ENCODE measurements around the gene FAM170B.

The FAM170B gene

DNA sequence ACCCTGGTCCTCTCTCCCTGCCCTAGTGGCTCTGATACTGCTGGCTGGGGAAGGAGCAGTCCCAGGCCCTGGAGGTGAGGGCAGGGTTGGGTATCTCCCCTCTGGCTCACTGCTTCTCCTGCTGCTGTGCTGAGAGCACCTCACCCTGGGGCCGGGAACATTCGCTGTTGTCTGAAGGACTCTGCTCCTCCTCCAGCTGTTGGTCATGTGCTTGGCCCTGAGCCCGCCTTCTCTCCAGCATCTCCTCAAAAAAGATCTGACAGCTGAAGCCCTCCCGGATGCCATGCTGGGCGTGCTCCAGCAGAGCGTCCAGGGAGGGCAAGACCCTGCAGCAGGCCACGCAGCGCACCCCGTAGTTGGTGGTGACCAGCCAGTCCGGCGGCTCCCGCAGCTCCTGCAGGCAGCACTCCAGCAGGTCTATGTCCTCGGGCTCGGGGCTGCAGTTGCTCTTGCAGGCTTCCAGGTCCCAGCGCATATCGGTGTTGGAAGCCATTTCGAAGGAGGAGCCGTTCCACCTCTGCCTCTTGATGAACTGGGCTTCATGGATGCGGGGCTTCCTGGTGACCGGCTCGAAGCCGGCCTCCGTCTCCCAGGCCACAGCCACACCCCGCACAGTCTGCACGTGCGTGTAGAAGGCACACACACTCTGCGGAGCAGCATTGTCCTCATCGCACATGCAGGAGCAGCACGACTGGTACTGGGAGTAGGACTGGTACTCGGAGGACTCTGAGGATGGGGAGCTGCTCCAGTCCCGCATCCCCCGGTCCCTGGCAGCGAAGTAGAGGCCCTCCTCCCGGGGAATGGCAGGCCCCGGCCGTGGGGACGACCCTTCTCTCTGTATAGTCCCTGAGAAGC lies 2.1 kb downstream of the FAM170B start:
- H3K27ac ChIP-seq, result no peak overlapping the region
- TF ChIP-seq, protein P1, sequence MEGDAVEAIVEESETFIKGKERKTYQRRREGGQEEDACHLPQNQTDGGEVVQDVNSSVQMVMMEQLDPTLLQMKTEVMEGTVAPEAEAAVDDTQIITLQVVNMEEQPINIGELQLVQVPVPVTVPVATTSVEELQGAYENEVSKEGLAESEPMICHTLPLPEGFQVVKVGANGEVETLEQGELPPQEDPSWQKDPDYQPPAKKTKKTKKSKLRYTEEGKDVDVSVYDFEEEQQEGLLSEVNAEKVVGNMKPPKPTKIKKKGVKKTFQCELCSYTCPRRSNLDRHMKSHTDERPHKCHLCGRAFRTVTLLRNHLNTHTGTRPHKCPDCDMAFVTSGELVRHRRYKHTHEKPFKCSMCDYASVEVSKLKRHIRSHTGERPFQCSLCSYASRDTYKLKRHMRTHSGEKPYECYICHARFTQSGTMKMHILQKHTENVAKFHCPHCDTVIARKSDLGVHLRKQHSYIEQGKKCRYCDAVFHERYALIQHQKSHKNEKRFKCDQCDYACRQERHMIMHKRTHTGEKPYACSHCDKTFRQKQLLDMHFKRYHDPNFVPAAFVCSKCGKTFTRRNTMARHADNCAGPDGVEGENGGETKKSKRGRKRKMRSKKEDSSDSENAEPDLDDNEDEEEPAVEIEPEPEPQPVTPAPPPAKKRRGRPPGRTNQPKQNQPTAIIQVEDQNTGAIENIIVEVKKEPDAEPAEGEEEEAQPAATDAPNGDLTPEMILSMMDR (conservative IDR thresholded peaks at IDR 0.05; ENCODE audit: low read depth), result no peak
- ChIA-PET CTCF (no interaction called here), POLR2A (ENCODE audit: low non-redundant PET) (no interaction called here)
- DNase-seq (ENCODE audit: low spot score), result no peak

DNA sequence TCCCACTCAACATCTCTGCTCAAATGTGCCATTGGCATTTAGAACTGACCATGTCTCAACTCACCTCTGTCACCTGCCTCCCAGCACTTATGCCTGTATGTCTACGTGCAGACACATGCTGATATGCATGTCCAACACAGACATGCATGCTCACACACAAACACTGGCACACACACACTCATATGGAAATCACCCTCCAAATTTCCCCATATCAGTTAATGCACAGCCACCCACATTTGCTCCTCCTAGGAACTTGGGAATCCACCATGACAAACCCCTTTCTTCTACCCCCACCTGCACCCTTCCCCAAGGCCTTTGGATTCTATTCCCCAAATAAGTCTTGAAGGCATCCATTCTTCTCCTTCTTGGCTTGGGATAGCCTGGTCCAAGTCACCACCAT lies 4.4 kb downstream of the FAM170B start:
- CTCF ChIA-PET, result no interaction called here
- no peak overlapping the region for H3K27ac ChIP-seq
- POLR2A ChIA-PET (ENCODE audit: low non-redundant PET), result no interaction called here
- TF ChIP-seq, protein P1 (conservative IDR thresholded peaks at IDR 0.05; ENCODE audit: low read depth), result no peak
- no peak for DNase-seq (ENCODE audit: low spot score)

DNA sequence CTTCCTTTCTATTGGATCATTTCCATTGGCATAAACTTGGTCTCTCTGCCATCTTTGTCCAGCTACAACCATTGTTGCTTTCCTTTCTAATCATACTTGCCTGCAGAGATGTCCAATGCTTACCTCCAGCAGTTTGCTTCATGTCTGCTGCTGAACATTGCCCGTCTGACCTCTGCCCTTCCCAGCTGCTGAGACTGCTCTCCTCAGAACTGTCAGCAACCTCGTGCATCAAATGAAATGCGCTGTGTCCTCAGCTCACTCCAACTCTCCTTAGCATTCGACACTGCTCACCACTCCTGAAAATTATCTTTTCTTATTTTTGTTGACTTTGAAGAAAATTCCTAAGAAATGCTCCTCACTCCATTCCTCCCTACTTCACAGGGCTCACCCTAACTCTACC lies 5.0 kb downstream of the FAM170B start:
- TF ChIP-seq, protein P1 (conservative IDR thresholded peaks at IDR 0.05; ENCODE audit: low read depth), result no peak
- DNase-seq (ENCODE audit: low spot score), result no peak
- CTCF ChIA-PET, result no interaction called here
- H3K27ac ChIP-seq, result no peak overlapping the region
- POLR2A ChIA-PET (ENCODE audit: low non-redundant PET), result no interaction called here

DNA sequence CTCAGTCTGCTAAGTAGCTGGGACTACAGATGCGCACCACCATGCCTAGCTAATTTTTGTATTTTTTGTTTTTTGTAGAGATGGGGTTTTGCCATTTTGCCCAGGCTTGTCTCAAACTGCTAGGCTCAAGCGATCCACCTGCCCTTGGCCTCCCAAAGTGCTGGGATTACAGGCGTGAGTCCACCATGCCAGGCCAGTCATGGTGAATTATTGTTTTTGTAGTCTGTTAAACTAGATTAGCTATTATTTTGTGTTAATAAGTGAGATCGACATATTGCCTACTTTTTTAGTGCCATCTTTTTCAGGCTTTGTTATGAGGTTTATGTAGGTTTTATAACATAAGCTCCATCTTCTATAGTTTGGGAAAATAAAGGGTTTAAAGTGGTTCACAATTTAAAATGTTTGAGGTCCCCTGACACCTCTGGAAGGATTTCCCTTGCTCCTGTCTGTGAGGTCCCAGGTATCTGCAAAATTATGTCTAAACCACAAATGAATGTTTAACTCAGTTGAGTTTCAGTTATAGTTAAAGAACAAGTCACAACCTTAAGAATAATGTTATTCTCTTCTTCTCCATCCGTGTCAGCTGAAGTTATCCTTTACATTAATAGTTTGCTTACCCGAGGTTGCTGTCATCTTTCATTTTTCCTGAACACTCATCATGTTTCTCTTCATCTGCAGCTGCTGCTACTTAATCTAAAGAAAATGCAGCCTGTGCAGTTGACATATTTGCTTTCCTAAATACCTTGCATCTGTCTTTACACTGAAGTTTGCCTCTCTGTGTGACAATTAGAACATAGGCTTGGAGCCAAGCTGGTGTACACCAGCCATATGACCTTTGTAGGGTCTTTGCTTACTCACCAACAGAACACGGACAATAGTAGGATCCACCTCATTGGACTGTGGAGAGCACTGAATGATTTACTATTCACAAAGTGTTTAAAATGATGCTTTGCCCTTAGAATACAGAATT lies 9.6 kb downstream of the FAM170B start:
- no peak for DNase-seq (ENCODE audit: low spot score)
- ChIA-PET CTCF (interaction anchor here (0.6 kb wide), 1 partner anchor 737 kb away, joined by 3 read pairs; no protein-coding TSS in a partner anchor), POLR2A (ENCODE audit: low non-redundant PET) (no interaction called here)
- no peak overlapping the region for H3K27ac ChIP-seq
- TF ChIP-seq, protein P1 (conservative IDR thresholded peaks at IDR 0.05; ENCODE audit: low read depth), result no peak

DNA sequence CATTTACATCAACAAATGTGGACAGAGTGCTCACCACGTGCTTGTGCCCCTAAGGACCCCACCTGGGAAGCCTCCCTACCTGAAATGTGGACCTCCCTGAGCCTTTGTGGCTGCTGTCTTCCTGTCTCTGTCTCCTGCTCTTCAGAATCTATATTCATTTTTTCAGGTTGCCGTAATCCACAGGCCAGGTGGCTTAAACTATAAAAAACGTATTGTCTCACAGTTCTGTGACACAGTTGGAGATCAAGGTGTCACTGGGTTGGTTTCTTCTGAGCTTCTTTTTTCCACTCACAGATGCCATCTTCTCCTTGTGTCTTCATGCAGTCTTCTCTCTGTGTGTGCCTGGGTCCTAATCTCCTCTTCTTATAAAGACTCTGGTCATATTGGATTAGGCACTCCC lies 12.9 kb downstream of the FAM170B start:
- DNase-seq (ENCODE audit: low spot score), result no peak
- no peak overlapping the region for H3K27ac ChIP-seq
- TF ChIP-seq, protein P1 (conservative IDR thresholded peaks at IDR 0.05; ENCODE audit: low read depth), result no peak
- ChIA-PET CTCF (no interaction called here), POLR2A (ENCODE audit: low non-redundant PET) (no interaction called here)

DNA sequence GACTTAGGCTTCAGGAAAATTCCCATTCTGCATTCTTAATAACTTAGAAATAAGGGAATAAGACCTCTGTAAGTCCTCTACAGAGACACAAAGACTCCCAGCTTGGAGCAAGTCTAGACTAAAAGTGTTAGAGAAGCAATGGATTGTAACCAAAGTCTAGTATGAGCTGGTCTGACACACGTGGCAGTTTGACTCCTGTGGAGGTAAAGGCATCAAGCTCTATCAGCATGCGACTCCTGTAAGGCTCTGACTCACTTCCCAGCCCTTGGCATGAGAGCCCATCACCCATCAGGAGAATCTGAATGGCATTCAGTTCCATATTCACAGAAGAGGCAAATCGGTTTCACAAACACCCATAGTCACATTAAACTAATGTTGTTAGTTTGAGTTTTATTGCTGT lies 14.1 kb downstream of the FAM170B start:
- DNase-seq (ENCODE audit: low spot score), result no peak
- ChIA-PET POLR2A (ENCODE audit: low non-redundant PET) (no interaction called here), CTCF (no interaction called here)

More for the DNA sequence above, 14.1 kb downstream of the FAM170B start:
- TF ChIP-seq, protein P1 (conservative IDR thresholded peaks at IDR 0.05; ENCODE audit: low read depth), result no peak
- H3K27ac ChIP-seq, result no peak overlapping the region

Measured in RWPE1 (cell line).